A549 treated with AZD9567 at 1 μM for 4 hours (cell line): Measurements from ENCODE around the gene ACBD6. TPM values are rescaled to one million over a fixed set of nuclear protein-coding genes. Genes with fewer than 3 reads are reported as not detected.

Experiments
- total RNA-seq: library from RNA; stranded (reverse); fragments of 200-300 nt; extraction: Qiagen RNA extraction; gene quantifications from 5 replicates; pipeline ENCODE4 v1.2.3, GENCODE V29; 2022; ENCODE audit not compliant: insufficient read depth

Gene ACBD6
- 51.0 to 59.2 TPM (median 56.7 TPM) in 5 replicates for total RNA-seq

DNA sequence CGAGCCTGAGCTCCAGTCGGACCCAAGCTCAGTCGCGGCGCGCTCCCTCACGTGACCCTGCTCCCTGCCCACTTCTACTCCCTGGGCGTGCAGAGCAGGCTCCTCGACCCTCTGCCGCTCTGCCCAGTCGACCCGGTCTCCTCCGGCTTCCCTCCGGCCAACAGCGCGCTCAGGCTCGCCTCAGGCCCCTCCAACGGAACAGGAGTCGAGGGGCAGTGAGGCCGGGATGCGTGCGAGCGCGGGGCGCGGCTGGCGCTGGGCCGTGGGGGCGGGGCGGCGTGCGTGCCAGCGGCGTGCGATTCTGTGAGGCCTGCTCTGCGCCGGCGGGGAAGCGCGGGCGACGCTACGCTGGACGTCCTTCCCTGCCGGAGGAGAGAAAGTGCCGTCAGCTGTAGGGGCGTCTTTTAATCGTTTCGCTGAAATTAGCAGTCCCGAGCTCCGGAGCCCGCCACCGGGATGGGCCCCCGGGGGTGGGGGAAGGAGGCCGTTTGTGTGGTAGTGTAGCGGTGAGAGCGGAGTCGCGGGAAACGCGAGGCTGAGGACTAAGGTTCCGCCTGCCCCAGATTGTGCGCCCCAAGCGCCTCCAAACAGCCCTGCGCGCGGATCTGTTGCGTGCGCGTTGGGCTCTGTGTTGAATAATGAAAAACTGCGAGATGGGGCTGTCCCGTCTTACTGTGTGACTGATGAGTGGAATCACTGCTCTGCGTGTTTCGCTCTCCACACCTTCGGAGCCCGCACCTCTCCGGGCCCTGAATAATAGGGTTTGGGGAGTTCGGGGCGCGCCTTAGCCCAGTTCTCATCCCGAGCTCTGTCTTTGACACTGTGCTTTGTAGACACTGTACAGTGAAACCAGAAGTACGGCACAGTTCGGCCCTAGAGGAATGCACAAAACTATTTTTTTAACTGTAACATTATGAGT, at the start of gene ACBD6:
Gene ACBD6, minus strand, starts transcription at position 217 of the 919 bp plus-strand sequence. CDS start 311 bp downstream, outside the sequence.

Other genes starting within 250 kb of the ACBD6 start
- 0.05 to 0.07 TPM in 2 of 5 replicates, not detected in the others for gene OVAAL, start 56.4 kb upstream of the ACBD6 start, total RNA-seq
- gene XPR1, start 129.4 kb upstream of the ACBD6 start, total RNA-seq: 18.4 to 35.9 TPM (median 23.6 TPM) in 5 replicates